Stimulated activated CD8-positive, alpha-beta memory T cell treated with anti-CD3 and anti-CD28 coated beads, Interleukin-15, amount 100 ng/mL, for 48 hours (primary cell): Measurements from ENCODE around the gene TIAM2.
"Not testable (repeated sequence)": the region's sequence is repeated elsewhere in the genome, so short reads cannot be mapped to it uniquely, and the experiment has no call there.

Experiments
- DNase-seq, 2 donors: peaks; one replicate each; pipeline ENCODE4 v3.0.0-alpha.2; 2020; ENCODE audit warnings: low read depth in 2 of 2

Gene TIAM2

GRCh38 chr6:155261111-155261900, 266.2 kb downstream of the TIAM2 start:
- no peak for DNase-seq

- no peak for DNase-seq
These were observed 267.5 kb downstream of the TIAM2 start for GRCh38 chr6:155262655-155263054.

- no peak for DNase-seq
These were observed 268.4 kb downstream of the TIAM2 start, which contains the start of gene CLDN20 for GRCh38 chr6:155263373-155264063. TSS of gene CLDN20 (plus strand) at chr6:155264013. CDS start at chr6:155275720, 11,707 bp downstream.

- DNase-seq, result no peak
These were observed 269.7 kb downstream of the TIAM2 start for GRCh38 chr6:155264693-155265320.

- DNase-seq, result no peak
These were observed 270.9 kb downstream of the TIAM2 start for GRCh38 chr6:155265843-155266535.

GRCh38 chr6:155267411-155267810, 272.3 kb downstream of the TIAM2 start:
- no peak for DNase-seq

- not testable (repeated sequence) for DNase-seq
These were observed 273.2 kb downstream of the TIAM2 start for GRCh38 chr6:155268088-155268867.

- DNase-seq, result no peak
These were observed 274.6 kb downstream of the TIAM2 start for GRCh38 chr6:155269765-155270164.

GRCh38 chr6:155270561-155271091, 275.5 kb downstream of the TIAM2 start:
- no peak for DNase-seq

- no peak for DNase-seq
These were observed 276.0 kb downstream of the TIAM2 start for GRCh38 chr6:155271145-155271544.

- no peak for DNase-seq
These were observed 277.5 kb downstream of the TIAM2 start for GRCh38 chr6:155272353-155273232.

GRCh38 chr6:155273431-155273830, 278.3 kb downstream of the TIAM2 start:
- DNase-seq, result no peak

- no peak for DNase-seq
These were observed 279.0 kb downstream of the TIAM2 start for GRCh38 chr6:155274106-155274505.

- DNase-seq, result no peak
These were observed 279.4 kb downstream of the TIAM2 start for GRCh38 chr6:155274533-155274932.

GRCh38 chr6:155275808-155276480, 280.8 kb downstream of the TIAM2 start:
- no peak for DNase-seq

- no peak for DNase-seq
These were observed 281.5 kb downstream of the TIAM2 start for GRCh38 chr6:155276638-155277037.

- DNase-seq, result no peak
These were observed 283.4 kb downstream of the TIAM2 start for GRCh38 chr6:155278319-155279049.

GRCh38 chr6:155284775-155285174, 289.7 kb downstream of the TIAM2 start:
- DNase-seq, result no peak

- DNase-seq, result no peak
These were observed 292.6 kb downstream of the TIAM2 start for GRCh38 chr6:155287762-155288161.
